GM12878 (cell line): ENCODE data around the gene HOXD3. TPM values are rescaled to one million over a fixed set of nuclear protein-coding genes. Genes with fewer than 3 reads are reported as not detected.

Experiments used
- ATAC-seq: fragments of 200-7000 bp; cut with Tn5 transposase; 3 replicates; pipeline ENCODE4 v1.9.1; 2020; ENCODE audit warnings: mild to moderate bottlenecking, moderate library complexity
- BruUV-seq: library from RNA; stranded (reverse); fragments of 400-500 nt; replicated peaks from 2 replicates; lab custom pipeline; 2021; lab: Mats Ljungman, UMichigan
- CTCF ChIA-PET: fragments of 300-600 bp; sonication (Branson Sonifier 250); formaldehyde crosslinking; extraction: SDS; loops from one replicate; lab custom pipeline; 2021; ENCODE audit warnings: inconsistent platforms; lab: Yijun Ruan, JAX
- POLR2A ChIA-PET: fragments of 350-600 bp; formaldehyde crosslinking; extraction: SDS; loops from one replicate; lab custom pipeline; 2021; ENCODE audit warnings: inconsistent platforms; lab: Charles Lee
- RAD21 ChIA-PET: fragments of 300-600 bp; sonication (Branson Sonifier 250); formaldehyde crosslinking; loops from one replicate; lab custom pipeline; 2023; ENCODE audit warnings: antibody characterized with exemption; ENCODE audit not compliant: unreplicated experiment; lab: Charles Lee
- SMC1A ChIA-PET: fragments of 300-600 bp; sonication (Branson Sonifier 250); formaldehyde crosslinking; loops from one replicate; lab custom pipeline; 2023; ENCODE audit not compliant: unreplicated experiment, uncharacterized antibody; lab: Charles Lee
- DNase-seq: peaks from one replicate; pipeline ENCODE4 v3.0.0-alpha.2; 2011; ENCODE audit warnings: low read depth, low spot score
- FAIRE-seq: peaks from 3 replicates; lab custom pipeline; 2011; peaks lifted over from hg19 to GRCh38; lab: Jason Lieb, UNC
- H2AFZ ChIP-seq: 2 replicates; pipeline ENCODE4 v1.6.0; 2011; ENCODE audit warnings: low read depth, low read length, control low read depth; ENCODE audit not compliant: control insufficient read depth
- H3K27ac ChIP-seq: 2 replicates; pipeline ENCODE4 v1.5.1; 2011; ENCODE audit warnings: control low read depth; ENCODE audit not compliant: control insufficient read depth, insufficient read depth
- H3K27me3 ChIP-seq, 2 experiments: replicated peaks in 1 of 2; 2 replicates each; pipeline versions ENCODE4 v1.6.0 to v1.6.1; 2011; ENCODE audit warnings: low read length in 1 of 2; ENCODE audit not compliant: control insufficient read depth in 2 of 2, insufficient read depth in 2 of 2
- H3K36me3 ChIP-seq, 2 experiments: 2 replicates each; pipeline ENCODE4 v1.5.1; 2011; ENCODE audit warnings: low read length in 1 of 2; ENCODE audit not compliant: control insufficient read depth in 2 of 2, insufficient read depth in 2 of 2
- H3K4me1 ChIP-seq: 2 replicates; pipeline ENCODE4 v1.6.1; 2011; ENCODE audit warnings: mild to moderate bottlenecking, low read length, moderate library complexity, mixed read lengths; ENCODE audit not compliant: control insufficient read depth, insufficient read depth
- H3K4me2 ChIP-seq: 2 replicates; pipeline ENCODE4 v1.6.0; 2011; ENCODE audit warnings: control low read depth; ENCODE audit not compliant: control insufficient read depth, insufficient read depth
- H3K4me3 ChIP-seq: fragments of 200-600 bp; sonication (generic); 2 replicates; pipeline ENCODE4 v1.5.1; 2016
- H3K79me2 ChIP-seq: 2 replicates; pipeline ENCODE4 v1.6.0; 2011; ENCODE audit warnings: low read length; ENCODE audit not compliant: control insufficient read depth, insufficient read depth
- H3K9ac ChIP-seq: 2 replicates; pipeline ENCODE4 v1.8.0; 2011; ENCODE audit warnings: low read length, control low read depth, mixed read lengths; ENCODE audit not compliant: control insufficient read depth, insufficient read depth
- H3K9me3 ChIP-seq: replicated peaks from 3 replicates; pipeline ENCODE4 v1.5.1; 2011; ENCODE audit warnings: mild to moderate bottlenecking, low read length; ENCODE audit not compliant: control insufficient read depth, insufficient read depth
- H4K20me1 ChIP-seq: 2 replicates; pipeline ENCODE4 v1.6.0; 2011; ENCODE audit not compliant: control insufficient read depth, insufficient read depth
- CREB1 ChIP-seq: IDR thresholded peaks from 2 replicates; pipeline ENCODE4 v1.6.1; 2012; ENCODE audit warnings: low read depth, mild to moderate bottlenecking, inconsistent platforms
- JUND ChIP-seq: IDR thresholded peaks from 2 replicates; pipeline ENCODE4 v1.6.1; 2012; ENCODE audit warnings: low read depth, mild to moderate bottlenecking, low read length, improper control_type of control experiment, moderate library complexity
- RAD51 ChIP-seq: fragments of 450-650 bp; IDR thresholded peaks from 2 replicates; pipeline ENCODE4 v1.6.1; 2016; ENCODE audit warnings: moderate library complexity, mild to moderate bottlenecking, inconsistent platforms
- SMAD5 ChIP-seq: IDR thresholded peaks from 2 replicates; pipeline ENCODE4 v1.6.1; 2016; ENCODE audit warnings: antibody characterized with exemption, low read depth
- SP1 ChIP-seq: IDR thresholded peaks from one replicate; pipeline ENCODE4 v1.6.1; 2011; ENCODE audit warnings: low read depth, low read length
- TCF3 ChIP-seq: IDR thresholded peaks from 2 replicates; pipeline ENCODE4 v1.6.1; 2012; ENCODE audit warnings: low read depth, mild to moderate bottlenecking, low read length, borderline replicate concordance; ENCODE audit not compliant: insufficient read depth
- WGBS: methylation state at CpG from one replicate; pipeline ENCODE4 v1.1.6; 2016; ENCODE audit warnings: low lambda C conversion rate; ENCODE audit not compliant: insufficient replicate concordance, insufficient coverage; ENCODE audit errors: missing lambda C conversion rate; 5-methylcytosine and 5-hydroxymethylcytosine counted together
- in situ Hi-C: fragments of 300-500 bp; cut with MboI; formaldehyde crosslinking; loops from 9 replicates; pipeline ENCODE4 v1.14.3; 2018; ENCODE audit warnings: mixed read lengths
- intact Hi-C: fragments of 100-400 bp; cut with micrococcal nuclease; formaldehyde crosslinking; loops from one replicate; pipeline ENCODE4 v1.14.2; 2022; ENCODE audit not compliant: unreplicated experiment
- polyA plus RNA-seq, 11 experiments: library from polyadenylated mRNA; depleted of rRNA in 4 of 11; unstranded in 6 of 11; stranded (reverse) in 5 of 11; fragments of >200 nt; fragmentation: Nextera tagmentation in 4 of 11; fragmentation: Illumina TruSeq in 1 of 11; extraction: Ambion mirVana in 4 of 11; extraction: Trizol in 1 of 11; gene quantifications; 1 replicate in 1 of 11; 2 replicates in 10 of 11; pipeline versions ENCODE4 v1.2.1 to v1.2.3, GENCODE V29; 2011 to 2016; ENCODE audit warnings: inconsistent platforms in 2 of 11, missing spikeins in 2 of 11, low read depth in 1 of 11
- total RNA-seq, 4 experiments: library from RNA; depleted of rRNA in 3 of 4; stranded (reverse); fragments of >200 nt in 3 of 4; fragmentation: Illumina TruSeq in 1 of 4; extraction: Trizol in 1 of 4; gene quantifications; 2 replicates each; pipeline versions ENCODE4 v1.2.1 to v1.2.3, GENCODE V29; 2013 to 2021

Gene HOXD3
- total and polyA plus RNA-seq, 10 of the 15 experiments (the other 5 are each of a cell fraction or from before 2014, with no cell fraction given), result not detected

GRCh38 chr2:176138923-176139660 lies 18.0 kb upstream of the HOXD3 start:
- no peak for ATAC-seq
- 42% methylated on average over 28 of the region's 28 CpGs for WGBS
- ChIA-PET CTCF (interaction anchor here (0.7 to 8.6 kb wide), 17 partner anchors 12 to 1010 kb away, joined by 3 to 157 read pairs (median 10); no protein-coding TSS in a partner anchor), POLR2A (no interaction called here)
- no peak overlapping the region for H3K4me2 ChIP-seq
- H4K20me1 ChIP-seq, result no peaks in the 10 kb centered on the region
- in situ Hi-C loops, result loop anchor here (25.0 kb wide), 1 partner anchor 1198 kb away; no protein-coding TSS in a partner anchor
- H2AFZ ChIP-seq, result no peak overlapping the region
- H3K36me3 ChIP-seq, result no peaks in the 10 kb centered on the region
- no peak overlapping the region for H3K4me3 ChIP-seq
- FAIRE-seq, result no peak
- TF ChIP-seq SP1 (no peak), CREB1 (no peak), SMAD5 (no peak), RAD51 (no peak), TCF3 (no peak), JUND (no peak)
- TF ChIP-seq, all 136 proteins: peak for 0
- ChIA-PET RAD21 (interaction anchor here (0.8 to 3.7 kb wide), 7 partner anchors 13 to 498 kb away, joined by 3 to 76 read pairs (median 4); no protein-coding TSS in a partner anchor), SMC1A (interaction anchor here (1.1 to 5.3 kb wide), 7 partner anchors 11 to 1009 kb away, joined by 3 to 58 read pairs (median 12); no protein-coding TSS in a partner anchor)
- no TSS peak for BruUV-seq
- Histone ChIP-seq H3K27ac (no peak overlapping the region), H3K27me3 (peaks cover 2 to 11% of the 10 kb centered on the region in 2 experiments), H3K9ac (no peak overlapping the region), H3K79me2 (no peaks in the 10 kb centered on the region), H3K4me1 (no peaks in the 10 kb centered on the region), H3K9me3 (no peaks in the 10 kb centered on the region; the same call in 2 of the 3 replicates)
- intact Hi-C loops, result no loop called here
- no peak for DNase-seq
